Body of pancreas (tissue), 4 donors: ENCODE results near the gene NKAIN4. TPM values are rescaled to one million over a fixed set of nuclear protein-coding genes. Genes with fewer than 3 reads are reported as not detected.

ENCODE experiments used
- ATAC-seq: fragments of 150-250 bp; one replicate; pipeline ENCODE4 v1.9.1; 2016
- DNase-seq, 4 donors: peaks; one replicate each; pipeline ENCODE4 v3.0.0-alpha.2; 2019
- H3K27ac ChIP-seq, 4 donors: fragments of 200-600 bp; sonication (generic); 1 replicate in 3 of 4; 2 replicates in 1 of 4; pipeline versions ENCODE4 v1.5.1 to v1.6.1; 2016 to 2019; ENCODE audit warnings: mild to moderate bottlenecking in 1 of 4, mixed read lengths in 1 of 4, moderate library complexity in 1 of 4
- H3K27me3 ChIP-seq, 2 donors: fragments of 200-600 bp; sonication (generic); one replicate each; pipeline ENCODE4 v1.6.0; 2016; ENCODE audit warnings: mild to moderate bottlenecking in 1 of 2
- H3K36me3 ChIP-seq, 2 donors: fragments of 200-600 bp; sonication (generic); replicated peaks in 1 of 2; 2 replicates each; pipeline ENCODE4 v1.5.1; 2016; ENCODE audit warnings: low read depth in 2 of 2; ENCODE audit not compliant: insufficient read depth in 1 of 2
- H3K4me1 ChIP-seq: fragments of 200-600 bp; sonication (generic); one replicate; pipeline ENCODE4 v1.6.0; 2016
- H3K4me3 ChIP-seq, 2 donors: fragments of 200-600 bp; sonication (generic); 1 replicate in 1 of 2; 2 replicates in 1 of 2; pipeline ENCODE4 v1.5.1; 2016 to 2019
- H3K9me3 ChIP-seq, 3 donors: fragments of 200-600 bp; sonication (generic); 1 replicate in 2 of 3; 2 replicates in 1 of 3; pipeline ENCODE4 v1.5.1; 2016
- CTCF ChIP-seq, 7 experiments: fragments of 450-650 bp in 4 of 7; fragments of 200-600 bp in 3 of 7; sonication (generic) in 3 of 7; IDR thresholded peaks; one replicate each; pipeline ENCODE4 v1.5.1; 2016 to 2019; ENCODE audit warnings: antibody characterized with exemption in 7 of 7
- POLR2A ChIP-seq, 3 donors: fragments of 450-650 bp; IDR thresholded peaks; one replicate each; pipeline ENCODE4 v1.6.1; 2016; ENCODE audit warnings: antibody characterized with exemption in 3 of 3, mild to moderate bottlenecking in 2 of 3
- WGBS, 2 donors: methylation state at CpG; one replicate each; pipeline ENCODE4 v1.1.5; 2017; 5-methylcytosine and 5-hydroxymethylcytosine counted together
- intact Hi-C: fragments of 100-400 bp; cut with DNase I; formaldehyde crosslinking; loops from one replicate; pipeline ENCODE4 v1.15.1; 2023
- total RNA-seq, 2 donors: library from RNA; depleted of rRNA; stranded (reverse); fragments of >200 nt; gene quantifications; one replicate each; pipeline ENCODE4 v1.1.0, GENCODE V29; 2016

Gene NKAIN4
- total RNA-seq, 2 donors from 2014 or later: not detected

GRCh38 chr20:63239431-63239830 lies 14.8 kb downstream of the NKAIN4 start:
- intact Hi-C loops: no loop called here
- ATAC-seq: no peak
- no peak overlapping the region for H3K27ac ChIP-seq
- no peaks in the 10 kb centered on the region for H3K27me3 ChIP-seq
- DNase-seq: no peak
- H3K9me3 ChIP-seq: no peaks in the 10 kb centered on the region
- no peak overlapping the region for H3K4me3 ChIP-seq
- 79 to 81% methylated on average over 18 to 29 of the region's 30 CpGs for WGBS, 2 donors
- no peak for TF ChIP-seq CTCF (IDR thresholded peaks at IDR 0.05)
- TF ChIP-seq POLR2A (IDR thresholded peaks at IDR 0.05): no peak
- no peaks in the 10 kb centered on the region for H3K36me3 ChIP-seq
- H3K4me1 ChIP-seq: peaks cover 7% of the 10 kb centered on the region

GRCh38 chr20:63238514-63239125 lies 15.6 kb downstream of the NKAIN4 start:
- 47% methylated on average over 14 of the region's 16 CpGs; no CpG with 5 or more reads in 1 of the 2 donors for WGBS, 2 donors
- no peaks in the 10 kb centered on the region for H3K36me3 ChIP-seq
- no peak for TF ChIP-seq CTCF (IDR thresholded peaks at IDR 0.05)
- no peak for TF ChIP-seq POLR2A (IDR thresholded peaks at IDR 0.05)
- H3K27ac ChIP-seq: no peak overlapping the region
- no peaks in the 10 kb centered on the region for H3K9me3 ChIP-seq
- intact Hi-C loops: no loop called here
- ATAC-seq (no peak), DNase-seq (no peak)
- no peaks in the 10 kb centered on the region for H3K27me3 ChIP-seq
- H3K4me3 ChIP-seq: no peak overlapping the region
- peaks cover 8% of the 10 kb centered on the region for H3K4me1 ChIP-seq

GRCh38 chr20:63238031-63238430 lies 16.2 kb downstream of the NKAIN4 start:
- DNase-seq: no peak
- WGBS, 2 donors: 66 to 70% methylated on average over 4 to 8 of the region's 10 CpGs
- TF ChIP-seq POLR2A (IDR thresholded peaks at IDR 0.05): no peak
- TF ChIP-seq CTCF (IDR thresholded peaks at IDR 0.05): no peak

GRCh38 chr20:63236116-63236837 lies 18.0 kb downstream of the NKAIN4 start:
- Histone ChIP-seq H3K27ac (no peak overlapping the region), H3K9me3 (no peaks in the 10 kb centered on the region), H3K4me1 (peaks cover 8% of the 10 kb centered on the region), H3K4me3 (no peak overlapping the region), H3K36me3 (no peaks in the 10 kb centered on the region), H3K27me3 (no peaks in the 10 kb centered on the region)
- no peak for DNase-seq
- TF ChIP-seq CTCF (IDR thresholded peaks at IDR 0.05): no peak
- TF ChIP-seq POLR2A (IDR thresholded peaks at IDR 0.05): no peak
- intact Hi-C loops: no loop called here
- no peak for ATAC-seq
- 60 to 82% methylated on average over 11 to 26 of the region's 26 CpGs for WGBS, 2 donors

More at GRCh38 chr20:63238031-63238430, 16.2 kb downstream of the NKAIN4 start:
- Histone ChIP-seq H3K27me3 (no peaks in the 10 kb centered on the region), H3K4me1 (peaks cover 8% of the 10 kb centered on the region), H3K4me3 (no peak overlapping the region), H3K36me3 (no peaks in the 10 kb centered on the region), H3K27ac (no peak overlapping the region), H3K9me3 (no peaks in the 10 kb centered on the region)
- intact Hi-C loops: no loop called here
- ATAC-seq: no peak
